Tibial nerve (tissue), 4 donors: ENCODE measurements around the gene EMILIN2.

Experiments
- EP300 ChIP-seq, 2 donors: sonication (generic); formaldehyde crosslinking; IDR thresholded peaks; one replicate each; pipeline ENCODE4 v1.6.1; 2017; ENCODE audit warnings: antibody characterized with exemption in 2 of 2, mild to moderate bottlenecking in 1 of 2
- POLR2A ChIP-seq, 2 donors: fragments of 450-650 bp; IDR thresholded peaks; one replicate each; pipeline ENCODE4 v1.6.1; 2017; ENCODE audit warnings: antibody characterized with exemption in 2 of 2, mild to moderate bottlenecking in 2 of 2, moderate library complexity in 2 of 2
- TF ChIP-seq, protein P1 (sequence below), 5 experiments: fragments of 200-600 bp in 3 of 5; fragments of 450-650 bp in 2 of 5; sonication (generic) in 3 of 5; IDR thresholded peaks; one replicate each; pipeline ENCODE4 v1.5.1; 2016 to 2019; ENCODE audit warnings: antibody characterized with exemption in 5 of 5, mild to moderate bottlenecking in 3 of 5, moderate library complexity in 2 of 5

DNA sequence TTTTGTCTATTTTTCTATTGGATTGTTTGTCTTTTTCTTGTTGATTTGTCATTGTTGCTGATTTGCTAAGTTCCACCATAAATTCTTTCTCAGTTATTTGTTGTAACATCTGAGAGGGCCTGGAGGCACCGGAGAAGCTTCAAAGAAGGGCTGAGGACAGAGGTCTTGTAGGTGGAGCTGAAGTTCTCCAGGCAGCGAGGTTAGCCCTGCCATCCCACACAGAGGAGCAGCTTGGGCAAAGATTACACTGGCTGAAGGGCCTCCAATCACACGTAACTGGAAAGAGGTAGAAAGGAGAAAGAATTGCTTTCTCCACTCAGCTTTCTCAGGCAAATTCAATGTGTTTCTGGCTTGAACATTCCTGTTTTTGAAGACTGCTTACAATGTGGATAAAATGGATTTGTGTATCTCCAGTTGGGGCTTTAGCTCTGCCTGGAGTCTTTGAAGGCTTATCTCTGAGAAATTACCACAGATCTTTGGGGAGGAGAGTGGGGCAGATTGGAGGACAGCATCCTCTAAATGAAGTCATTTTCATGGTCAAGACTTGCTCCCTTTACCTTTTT, 21.1 kb upstream of the EMILIN2 start:
- TF ChIP-seq POLR2A (IDR thresholded peaks at IDR 0.05), result no peak
- TF ChIP-seq, protein P1, sequence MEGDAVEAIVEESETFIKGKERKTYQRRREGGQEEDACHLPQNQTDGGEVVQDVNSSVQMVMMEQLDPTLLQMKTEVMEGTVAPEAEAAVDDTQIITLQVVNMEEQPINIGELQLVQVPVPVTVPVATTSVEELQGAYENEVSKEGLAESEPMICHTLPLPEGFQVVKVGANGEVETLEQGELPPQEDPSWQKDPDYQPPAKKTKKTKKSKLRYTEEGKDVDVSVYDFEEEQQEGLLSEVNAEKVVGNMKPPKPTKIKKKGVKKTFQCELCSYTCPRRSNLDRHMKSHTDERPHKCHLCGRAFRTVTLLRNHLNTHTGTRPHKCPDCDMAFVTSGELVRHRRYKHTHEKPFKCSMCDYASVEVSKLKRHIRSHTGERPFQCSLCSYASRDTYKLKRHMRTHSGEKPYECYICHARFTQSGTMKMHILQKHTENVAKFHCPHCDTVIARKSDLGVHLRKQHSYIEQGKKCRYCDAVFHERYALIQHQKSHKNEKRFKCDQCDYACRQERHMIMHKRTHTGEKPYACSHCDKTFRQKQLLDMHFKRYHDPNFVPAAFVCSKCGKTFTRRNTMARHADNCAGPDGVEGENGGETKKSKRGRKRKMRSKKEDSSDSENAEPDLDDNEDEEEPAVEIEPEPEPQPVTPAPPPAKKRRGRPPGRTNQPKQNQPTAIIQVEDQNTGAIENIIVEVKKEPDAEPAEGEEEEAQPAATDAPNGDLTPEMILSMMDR (IDR thresholded peaks at IDR 0.05), result no peak
- no peak for TF ChIP-seq EP300 (IDR thresholded peaks at IDR 0.05)
